Transverse colon (tissue), 4 donors: Measurements from ENCODE around the gene KIF18A.

ENCODE experiments used
- POLR2AphosphoS5 ChIP-seq, 3 donors: sonication (generic); formaldehyde crosslinking; IDR thresholded peaks; one replicate each; pipeline ENCODE4 v1.6.1; 2016; ENCODE audit warnings: antibody characterized with exemption in 3 of 3
- TF ChIP-seq, protein P1 (sequence below), 5 experiments: fragments of 200-600 bp in 3 of 5; fragments of 450-650 bp in 2 of 5; sonication (generic) in 3 of 5; IDR thresholded peaks; 1 replicate in 2 of 5; 2 replicates in 3 of 5; pipeline ENCODE4 v1.5.1; 2016 to 2017; ENCODE audit warnings: antibody characterized with exemption in 5 of 5, inconsistent platforms in 3 of 5, mild to moderate bottlenecking in 2 of 5, moderate library complexity in 1 of 5

DNA sequence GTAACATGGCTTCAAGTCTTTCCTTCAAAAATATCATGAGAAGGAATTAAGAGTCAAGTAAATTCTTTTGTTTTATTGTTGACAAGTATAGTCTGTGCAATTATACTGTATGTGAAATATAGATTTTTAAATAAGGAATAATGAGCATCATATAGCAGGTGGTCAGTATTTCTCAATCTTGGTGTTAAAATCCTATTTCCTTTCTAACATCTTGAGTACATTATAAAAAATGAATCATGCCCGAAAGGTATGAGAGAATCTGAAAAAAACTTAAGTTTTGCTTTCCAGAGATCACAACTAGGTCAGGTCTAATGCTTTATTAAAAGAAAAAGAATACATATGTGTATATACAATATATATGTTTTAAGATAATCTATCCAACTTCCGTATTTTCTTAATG is 53.1 kb downstream of the KIF18A start:
- TF ChIP-seq, protein P1, sequence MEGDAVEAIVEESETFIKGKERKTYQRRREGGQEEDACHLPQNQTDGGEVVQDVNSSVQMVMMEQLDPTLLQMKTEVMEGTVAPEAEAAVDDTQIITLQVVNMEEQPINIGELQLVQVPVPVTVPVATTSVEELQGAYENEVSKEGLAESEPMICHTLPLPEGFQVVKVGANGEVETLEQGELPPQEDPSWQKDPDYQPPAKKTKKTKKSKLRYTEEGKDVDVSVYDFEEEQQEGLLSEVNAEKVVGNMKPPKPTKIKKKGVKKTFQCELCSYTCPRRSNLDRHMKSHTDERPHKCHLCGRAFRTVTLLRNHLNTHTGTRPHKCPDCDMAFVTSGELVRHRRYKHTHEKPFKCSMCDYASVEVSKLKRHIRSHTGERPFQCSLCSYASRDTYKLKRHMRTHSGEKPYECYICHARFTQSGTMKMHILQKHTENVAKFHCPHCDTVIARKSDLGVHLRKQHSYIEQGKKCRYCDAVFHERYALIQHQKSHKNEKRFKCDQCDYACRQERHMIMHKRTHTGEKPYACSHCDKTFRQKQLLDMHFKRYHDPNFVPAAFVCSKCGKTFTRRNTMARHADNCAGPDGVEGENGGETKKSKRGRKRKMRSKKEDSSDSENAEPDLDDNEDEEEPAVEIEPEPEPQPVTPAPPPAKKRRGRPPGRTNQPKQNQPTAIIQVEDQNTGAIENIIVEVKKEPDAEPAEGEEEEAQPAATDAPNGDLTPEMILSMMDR (IDR thresholded peaks at IDR 0.05): no peak
- no peak for TF ChIP-seq POLR2AphosphoS5 (IDR thresholded peaks at IDR 0.05)
